ENCODE data around the gene CLTRN.

DNA sequence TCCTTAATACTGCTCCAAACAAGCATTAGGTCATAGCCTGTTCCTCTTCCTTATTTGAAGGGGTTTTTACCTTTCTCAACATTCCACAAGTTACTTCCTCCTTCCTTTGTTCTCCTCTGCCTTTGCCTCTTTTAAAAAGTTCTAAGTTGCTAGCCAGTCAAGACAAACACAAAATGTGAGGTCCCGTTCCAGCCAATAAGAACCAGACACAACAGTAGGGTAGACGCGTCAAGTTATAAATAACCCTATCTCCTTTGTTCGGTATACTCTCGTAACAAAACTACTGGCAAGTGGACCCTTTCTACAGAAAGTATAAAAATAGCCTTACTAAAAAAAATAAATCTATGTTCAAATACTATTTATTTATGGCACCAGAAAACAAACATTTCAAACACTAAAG lies 57.5 kb downstream of the CLTRN start:
- TF ChIP-seq CTCF (IDR thresholded peaks at IDR 0.05; ENCODE audit: low read length) (no peak), EZH2 (optimal IDR thresholded peaks at IDR 0.05; ENCODE audit: low read depth, low read length) (no peak)

Data from MM.1S (cell line).